ENCODE results near the gene FOXP4. TPM values are rescaled to one million over a fixed set of nuclear protein-coding genes. Genes with fewer than 3 reads are reported as not detected.

The FOXP4 gene
- 6.5 and 11.6 TPM in 2 replicates for total RNA-seq (2014; rRNA removed; shearing (Covaris generic))

GRCh38 chr6:41545703-41546474 lies at the start of gene FOXP4:
FOXP4 (plus strand) TSS chr6:41546381; CDS start chr6:41565761, 19,380 bp downstream.
- peak; percentile 94 for DNase-seq (ENCODE audit: low read depth)

GRCh38 chr6:41497573-41497972 lies 48.6 kb upstream of the FOXP4 start:
- no peak for DNase-seq (ENCODE audit: low read depth)

- DNase-seq (ENCODE audit: low read depth), result peak; percentile 67
These were observed 48.2 kb upstream of the FOXP4 start for GRCh38 chr6:41497994-41498393.

GRCh38 chr6:41498968-41499599 lies 47.1 kb upstream of the FOXP4 start:
- DNase-seq (ENCODE audit: low read depth), result no peak

GRCh38 chr6:41500561-41500960 lies 45.6 kb upstream of the FOXP4 start:
- DNase-seq (ENCODE audit: low read depth), result no peak

GRCh38 chr6:41502566-41502916 lies 43.6 kb upstream of the FOXP4 start:
- DNase-seq (ENCODE audit: low read depth), result no peak

GRCh38 chr6:41502917-41503671 lies 43.1 kb upstream of the FOXP4 start:
- DNase-seq (ENCODE audit: low read depth), result no peak

GRCh38 chr6:41503827-41504465 lies 42.2 kb upstream of the FOXP4 start:
- peak; percentile 76 for DNase-seq (ENCODE audit: low read depth)

GRCh38 chr6:41504466-41505121 lies 41.6 kb upstream of the FOXP4 start:
- peak; percentile 53 for DNase-seq (ENCODE audit: low read depth)

- DNase-seq (ENCODE audit: low read depth), result peak; percentile 69
These were observed 40.8 kb upstream of the FOXP4 start for GRCh38 chr6:41505122-41506049.

- no peak for DNase-seq (ENCODE audit: low read depth)
These were observed 37.7 kb upstream of the FOXP4 start for GRCh38 chr6:41508479-41508878.

- DNase-seq (ENCODE audit: low read depth), result no peak
These were observed 36.6 kb upstream of the FOXP4 start for GRCh38 chr6:41509580-41509979.

GRCh38 chr6:41511443-41512060 lies 34.6 kb upstream of the FOXP4 start:
- DNase-seq (ENCODE audit: low read depth), result no peak

- no peak for DNase-seq (ENCODE audit: low read depth)
These were observed 34.0 kb upstream of the FOXP4 start for GRCh38 chr6:41512146-41512701.

GRCh38 chr6:41515995-41516394 lies 30.2 kb upstream of the FOXP4 start:
- DNase-seq (ENCODE audit: low read depth), result no peak

- no peak for DNase-seq (ENCODE audit: low read depth)
These were observed 28.1 kb upstream of the FOXP4 start for GRCh38 chr6:41518118-41518517.

GRCh38 chr6:41519305-41519744 lies 26.9 kb upstream of the FOXP4 start:
- DNase-seq (ENCODE audit: low read depth), result no peak

GRCh38 chr6:41519745-41520699 lies 26.2 kb upstream of the FOXP4 start:
- DNase-seq (ENCODE audit: low read depth), result no peak
